Esophagus (tissue), 2 donors: ENCODE data around the gene ASPG. TPM values are rescaled to one million over a fixed set of nuclear protein-coding genes. Genes with fewer than 3 reads are reported as not detected.

ENCODE experiments used
- H3K27ac ChIP-seq, 2 donors: one replicate each; pipeline ENCODE4 v1.5.1; 2013; ENCODE audit warnings: low read depth in 2 of 2, mild to moderate bottlenecking in 2 of 2, inconsistent platforms in 1 of 2, low read length in 1 of 2, moderate library complexity in 1 of 2
- H3K27me3 ChIP-seq, 2 donors: one replicate each; pipeline ENCODE4 v1.6.1; 2013; ENCODE audit warnings: low read length in 2 of 2, control low read depth in 1 of 2, mild to moderate bottlenecking in 1 of 2; ENCODE audit not compliant: insufficient read depth in 2 of 2, control insufficient read depth in 1 of 2
- H3K36me3 ChIP-seq, 2 donors: one replicate each; pipeline ENCODE4 v1.6.1; 2013; ENCODE audit warnings: low read length in 1 of 2; ENCODE audit not compliant: control insufficient read depth in 2 of 2, insufficient read depth in 2 of 2
- H3K4me1 ChIP-seq, 2 donors: one replicate each; pipeline ENCODE4 v1.6.1; 2013; ENCODE audit warnings: low read length in 1 of 2; ENCODE audit not compliant: control insufficient read depth in 2 of 2, insufficient read depth in 2 of 2
- H3K4me3 ChIP-seq, 2 donors: one replicate each; pipeline ENCODE4 v1.5.1; 2013; ENCODE audit warnings: low read length in 2 of 2, mild to moderate bottlenecking in 2 of 2, low read depth in 1 of 2, moderate library complexity in 1 of 2
- H3K9me3 ChIP-seq, 2 donors: one replicate each; pipeline ENCODE4 v1.6.1; 2013; ENCODE audit warnings: mild to moderate bottlenecking in 2 of 2, low read depth in 1 of 2, low read length in 1 of 2, moderate library complexity in 1 of 2; ENCODE audit not compliant: control insufficient read depth in 2 of 2, insufficient read depth in 1 of 2
- WGBS, 2 donors: extraction: QIAGEN DNeasy Blood & Tissue Kit; methylation state at CpG; one replicate each; pipeline ENCODE4 v1.1.7; 2013; 5-methylcytosine and 5-hydroxymethylcytosine counted together
- polyA plus RNA-seq, 2 donors: library from polyadenylated mRNA; stranded (reverse); fragments of 200-250 nt; gene quantifications; one replicate each; pipeline ENCODE4 v1.2.3, GENCODE V29; 2013
- donor health status: healthy with polysubstance abuse.
- donor health status: Bipolar disorder and iron deficiency.

Gene ASPG
- polyA plus RNA-seq, 2 donors: 50.4 to 86.4 TPM

- Histone ChIP-seq H3K4me1 (peaks cover 0 to 68% of the 10 kb centered on the region in 2 donors), H3K9me3 (no peaks in the 10 kb centered on the region), H3K27ac (peak overlapping the region in 1 of 2 donors; percentile 93), H3K36me3 (no peaks in the 10 kb centered on the region), H3K4me3 (no peak overlapping the region), H3K27me3 (no peaks in the 10 kb centered on the region)
- WGBS, 2 donors: 83 to 84% methylated on average over 24 of the region's 24 CpGs
These were observed 24.3 kb downstream of the ASPG start for GRCh38 chr14:104109731-104110361.

- Histone ChIP-seq H3K36me3 (no peaks in the 10 kb centered on the region), H3K27ac (peak overlapping the region in 1 of 2 donors; percentile 86), H3K4me1 (peaks cover under 1 to 61% of the 10 kb centered on the region in 2 donors), H3K27me3 (no peaks in the 10 kb centered on the region), H3K4me3 (no peak overlapping the region), H3K9me3 (no peaks in the 10 kb centered on the region)
- WGBS, 2 donors: 44 to 50% methylated on average over 18 of the region's 18 CpGs
These were observed 25.1 kb downstream of the ASPG start for GRCh38 chr14:104110491-104111209.

GRCh38 chr14:104111301-104112112, 26.0 kb downstream of the ASPG start:
- Histone ChIP-seq H3K36me3 (no peaks in the 10 kb centered on the region), H3K27ac (peak overlapping the region; percentile 66 to 86), H3K27me3 (no peaks in the 10 kb centered on the region), H3K4me3 (no peak overlapping the region), H3K4me1 (peaks cover 2 to 59% of the 10 kb centered on the region in 2 donors), H3K9me3 (no peaks in the 10 kb centered on the region)
- 49 to 53% methylated on average over 18 to 21 of the region's 21 CpGs for WGBS, 2 donors

- WGBS, 2 donors: 60 to 65% methylated on average over 5 to 6 of the region's 6 CpGs
- H3K27me3 ChIP-seq: no peaks in the 10 kb centered on the region
These were observed 26.6 kb downstream of the ASPG start for GRCh38 chr14:104112113-104112505.

GRCh38 chr14:104112609-104113571, 27.4 kb downstream of the ASPG start:
- no peaks in the 10 kb centered on the region for H3K36me3 ChIP-seq
- peaks cover 2 to 51% of the 10 kb centered on the region in 2 donors for H3K4me1 ChIP-seq
- no peaks in the 10 kb centered on the region for H3K9me3 ChIP-seq
- 55 to 58% methylated on average over 17 of the region's 17 CpGs for WGBS, 2 donors
- peak overlapping the region; percentile 66 to 86 for H3K27ac ChIP-seq
- H3K27me3 ChIP-seq: no peaks in the 10 kb centered on the region
- H3K4me3 ChIP-seq: no peak overlapping the region

More at GRCh38 chr14:104112113-104112505, 26.6 kb downstream of the ASPG start:
- Histone ChIP-seq H3K27ac (peak overlapping the region; percentile 66 to 86), H3K9me3 (no peaks in the 10 kb centered on the region), H3K36me3 (no peaks in the 10 kb centered on the region), H3K4me1 (peaks cover 2 to 54% of the 10 kb centered on the region in 2 donors), H3K4me3 (no peak overlapping the region)

GRCh38 chr14:104113631-104114420, 28.3 kb downstream of the ASPG start:
- no peaks in the 10 kb centered on the region for H3K36me3 ChIP-seq
- peaks cover 5 to 53% of the 10 kb centered on the region in 2 donors for H3K4me1 ChIP-seq
- WGBS, 2 donors: 52 to 65% methylated on average over 23 of the region's 23 CpGs
- H3K4me3 ChIP-seq: no peak overlapping the region
- no peaks in the 10 kb centered on the region for H3K27me3 ChIP-seq
- peak overlapping the region; percentile 48 to 86 for H3K27ac ChIP-seq
- H3K9me3 ChIP-seq: no peaks in the 10 kb centered on the region

- no peak overlapping the region for H3K4me3 ChIP-seq
- H3K9me3 ChIP-seq: no peaks in the 10 kb centered on the region
- WGBS, 2 donors: 80 to 83% methylated on average over 26 of the region's 26 CpGs
- H3K4me1 ChIP-seq: peaks cover 5 to 48% of the 10 kb centered on the region in 2 donors
- H3K27ac ChIP-seq: peak overlapping the region in 1 of 2 donors; percentile 86
- no peaks in the 10 kb centered on the region for H3K36me3 ChIP-seq
- no peaks in the 10 kb centered on the region for H3K27me3 ChIP-seq
These were observed 29.1 kb downstream of the ASPG start for GRCh38 chr14:104114421-104115130.

- Histone ChIP-seq H3K4me1 (peaks cover 5 to 47% of the 10 kb centered on the region in 2 donors), H3K27me3 (no peaks in the 10 kb centered on the region), H3K4me3 (no peak overlapping the region), H3K9me3 (no peaks in the 10 kb centered on the region), H3K36me3 (no peaks in the 10 kb centered on the region), H3K27ac (peak overlapping the region; percentile 20 to 86)
- WGBS, 2 donors: 75 to 76% methylated on average over 11 of the region's 11 CpGs
These were observed 29.7 kb downstream of the ASPG start for GRCh38 chr14:104115131-104115600.
